PFSK-1 (cell line): ENCODE data around the gene INPP4A.

ENCODE experiments used
- POLR2AphosphoS5 ChIP-seq: IDR thresholded peaks from 2 replicates; pipeline ENCODE4 v1.6.1; 2012; ENCODE audit warnings: low read depth, mild to moderate bottlenecking, control low read depth, low read length, moderate library complexity
- TAF1 ChIP-seq: IDR thresholded peaks from 2 replicates; pipeline ENCODE4 v1.6.1; 2012; ENCODE audit warnings: low read length, control low read depth, borderline replicate concordance; ENCODE audit not compliant: insufficient read depth

- TF ChIP-seq TAF1 (no peak), POLR2AphosphoS5 (no peak)
Observed at GRCh38 chr2:98496750-98497493, 52.3 kb downstream of the INPP4A start.
